ENCODE measurements around the gene GFRA4. TPM values are rescaled to one million over a fixed set of nuclear protein-coding genes. Genes with fewer than 3 reads are reported as not detected.

Gene GFRA4
- total and polyA plus RNA-seq, 2 donors (not counting 3 experiments of a cell fraction or from before 2014, with no cell fraction given), result not detected

GRCh38 chr20:3667434-3668037 is 4.3 kb upstream of the GFRA4 start:
- H3K4me1 ChIP-seq (ENCODE audit: control insufficient read depth, extremely low read depth, insufficient read depth, low read length), result no peaks in the 10 kb centered on the region
- intact Hi-C loops (cut with micrococcal nuclease) (no loop called here), dilution Hi-C loops (cut with MboI; ENCODE audit: extremely low pct_ligation_motif_present, low sequenced_read_pairs) (no loop called here)
- ChIA-PET POLR2A (no interaction called here), CTCF (interaction anchor here (1.1 to 1.7 kb wide), 3 partner anchors 10 to 104 kb away, joined by 3 to 17 read pairs (median 4); no protein-coding TSS in a partner anchor)
- no peaks in the 10 kb centered on the region for H3K36me3 ChIP-seq (ENCODE audit: control insufficient read depth in 2 of 2, extremely low read depth in 1 of 2, insufficient read depth in 2 of 2, low read length in 2 of 2)
- no peak overlapping the region for H3K27ac ChIP-seq (ENCODE audit: insufficient read depth, low read depth, low read length)
- no peak overlapping the region for H3K9ac ChIP-seq (replicated peaks; ENCODE audit: extremely low read depth, insufficient read depth, low read length)
- no peak overlapping the region for H2AFZ ChIP-seq (ENCODE audit: low read depth, low read length)
- no peaks in the 10 kb centered on the region for H3K9me3 ChIP-seq (replicated peaks; ENCODE audit: control insufficient read depth, insufficient read depth, low read length)
- no peaks in the 10 kb centered on the region for H4K20me1 ChIP-seq (replicated peaks; ENCODE audit: control insufficient read depth, extremely low read depth, insufficient read depth, low read length)
- H3K27me3 ChIP-seq (ENCODE audit: control insufficient read depth in 2 of 2, insufficient read depth in 2 of 2, low read length in 2 of 2), result peaks cover 14 to 21% of the 10 kb centered on the region in 2 experiments
- DNase-seq (ENCODE audit: low read depth, low spot score) (no peak), FAIRE-seq (no peak)
- H3K79me2 ChIP-seq (ENCODE audit: control insufficient read depth, insufficient read depth, low read length), result no peaks in the 10 kb centered on the region
- no peak overlapping the region for H3K4me3 ChIP-seq (replicated peaks in 1 of 3; ENCODE audit: insufficient read depth in 1 of 3, low read depth in 1 of 3, low read length in 3 of 3)
- TF ChIP-seq POLR2AphosphoS5 (IDR thresholded peaks at IDR 0.05; ENCODE audit: insufficient read depth, low read depth, low read length), result no peak
- TF ChIP-seq POLR2A (IDR thresholded peaks at IDR 0.05; ENCODE audit: low read depth, low read length), result no peak
- no peak for TF ChIP-seq MAX (IDR thresholded peaks at IDR 0.05; ENCODE audit: insufficient read depth, insufficient read length)
- TF ChIP-seq FOS (IDR thresholded peaks at IDR 0.05; ENCODE audit: borderline replicate concordance, insufficient read depth, low read length), result no peak
- no peak for TF ChIP-seq GATA2 (IDR thresholded peaks at IDR 0.05; ENCODE audit: insufficient read depth, insufficient read length, low read depth, low read length)
- no peak for TF ChIP-seq EZH2 (IDR thresholded peaks at IDR 0.05; ENCODE audit: borderline replicate concordance, low read depth, low read length, severe bottlenecking)
- TF ChIP-seq CTCF (IDR thresholded peaks at IDR 0.05; ENCODE audit: extremely low read depth in 1 of 2, insufficient read depth in 1 of 2, low read depth in 1 of 2, low read length in 2 of 2), result no peak
- no peak for TF ChIP-seq JUN (IDR thresholded peaks at IDR 0.05; ENCODE audit: borderline replicate concordance, insufficient read depth, insufficient read length, low read depth)
- H3K9me1 ChIP-seq (replicated peaks; ENCODE audit: control insufficient read depth, extremely low read depth, insufficient read depth, low read length), result no peaks in the 10 kb centered on the region
- no TSS peak for BruUV-seq (replicated peaks)
- no peak overlapping the region for H3K4me2 ChIP-seq (ENCODE audit: insufficient read depth, low read length)

Data from endothelial cell of umbilical vein (primary cell).